Measurements from ENCODE around the gene UBA1.

UBA1 gene

DNA sequence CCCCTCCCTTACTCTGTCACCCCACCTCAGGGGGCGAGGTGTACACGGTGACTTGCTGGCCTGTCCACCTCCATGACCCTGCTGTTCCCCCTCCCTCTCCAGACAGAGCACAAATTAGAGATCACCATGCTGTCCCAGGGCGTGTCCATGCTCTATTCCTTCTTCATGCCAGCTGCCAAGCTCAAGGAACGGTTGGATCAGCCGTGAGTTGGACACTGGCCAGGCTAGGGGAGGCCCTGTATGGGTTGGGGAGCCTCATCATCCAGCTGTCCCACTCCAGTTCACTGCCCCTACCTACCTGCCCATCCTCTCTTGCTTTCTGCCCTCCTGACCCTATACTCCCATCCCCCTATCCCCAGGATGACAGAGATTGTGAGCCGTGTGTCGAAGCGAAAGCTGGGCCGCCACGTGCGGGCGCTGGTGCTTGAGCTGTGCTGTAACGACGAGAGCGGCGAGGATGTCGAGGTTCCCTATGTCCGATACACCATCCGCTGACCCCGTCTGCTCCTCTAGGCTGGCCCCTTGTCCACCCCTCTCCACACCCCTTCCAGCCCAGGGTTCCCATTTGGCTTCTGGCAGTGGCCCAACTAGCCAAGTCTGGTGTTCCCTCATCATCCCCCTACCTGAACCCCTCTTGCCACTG, 20.9 kb downstream of the UBA1 start:
- no peak for DNase-seq

DNA sequence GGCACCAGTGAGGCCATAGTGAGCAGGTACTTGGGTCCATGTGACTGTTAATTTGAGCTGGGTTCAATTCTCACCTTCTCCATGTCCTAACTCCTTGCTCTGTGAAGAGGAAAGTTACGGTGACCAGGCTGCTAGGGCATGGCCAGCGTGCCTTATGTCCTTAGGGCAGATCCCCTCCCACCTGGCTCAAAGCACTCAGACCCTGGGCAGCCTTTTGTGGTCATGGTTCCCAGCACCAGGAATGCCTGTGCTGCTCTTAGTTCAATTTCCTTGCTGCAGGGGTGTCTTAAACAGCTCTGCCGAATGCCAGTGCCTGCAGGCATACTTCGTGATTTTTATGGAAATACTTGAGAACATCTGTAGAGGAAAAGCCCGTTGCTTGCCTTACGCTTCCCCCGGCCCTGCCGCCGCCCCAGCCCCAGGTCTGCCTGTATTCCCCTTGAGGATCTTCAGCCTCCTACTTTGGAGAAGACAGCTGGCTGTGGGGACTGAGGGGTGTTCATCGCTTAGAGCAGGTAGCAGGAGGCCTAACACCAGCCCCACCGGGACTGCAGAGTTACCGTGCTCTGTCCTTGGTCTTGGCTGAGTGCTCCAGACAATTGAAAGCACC, 21.8 kb downstream of the UBA1 start:
- no peak for DNase-seq

DNA sequence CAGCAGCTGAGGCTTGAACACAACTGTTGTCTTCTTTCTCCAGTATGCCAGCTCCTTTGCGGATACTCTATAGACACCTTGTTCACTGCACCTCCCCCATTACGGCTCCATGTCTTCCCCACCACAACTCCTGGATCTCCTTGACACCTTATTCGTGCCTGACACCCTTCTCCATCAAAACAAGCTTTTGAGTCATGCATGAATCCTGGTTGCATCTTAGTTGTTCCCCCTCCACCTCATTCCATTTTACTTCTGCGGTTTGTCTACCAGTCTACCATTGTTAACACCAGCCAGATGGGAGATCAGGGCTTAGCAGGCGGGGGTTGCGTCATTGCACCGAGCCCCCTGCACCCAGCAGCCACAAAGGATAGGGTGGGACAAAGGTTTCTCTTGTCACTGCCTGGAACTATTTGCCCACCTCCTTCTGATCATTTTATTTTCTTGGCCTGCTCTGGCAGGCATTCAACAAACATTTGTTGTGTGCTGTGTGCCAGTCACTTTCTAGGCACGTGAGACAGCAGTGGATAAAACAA, 22.8 kb downstream of the UBA1 start:
- no peak for DNase-seq

DNA sequence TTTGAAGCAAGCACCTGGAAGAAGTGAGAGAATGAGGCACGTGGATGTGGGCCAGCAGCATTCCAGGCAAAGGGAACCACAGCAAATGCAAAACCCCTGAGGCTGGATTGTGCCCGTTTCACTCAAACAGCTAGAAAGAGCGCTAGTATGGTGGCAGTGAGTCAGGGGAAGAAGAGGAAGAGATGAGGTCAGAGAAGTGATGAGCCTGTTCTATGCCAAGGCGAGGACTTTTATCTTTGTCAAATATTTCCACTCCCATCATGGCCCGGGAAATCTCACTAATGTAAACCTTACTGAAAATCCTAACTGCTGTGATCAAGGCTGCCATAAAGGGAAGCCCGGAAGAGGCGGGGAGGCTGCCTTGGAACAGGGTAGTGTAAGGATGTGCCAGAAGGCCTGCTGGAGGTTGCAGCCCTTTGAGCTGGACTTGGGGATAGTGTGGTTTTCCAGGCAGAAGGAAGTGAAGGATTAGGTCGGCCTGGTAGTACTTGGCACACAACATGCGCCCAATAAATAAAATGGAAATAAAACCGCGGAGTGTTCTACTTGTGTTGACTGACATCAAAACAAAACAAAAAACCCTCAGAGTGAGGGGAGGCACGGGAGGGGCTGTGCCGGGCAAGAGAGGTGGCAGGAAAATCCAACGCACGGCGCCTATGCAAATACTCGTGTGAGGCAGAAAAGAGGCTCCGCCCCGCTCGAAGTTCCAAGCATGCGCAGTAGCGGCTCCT, 23.7 kb downstream of the UBA1 start:
- no peak for DNase-seq

DNA sequence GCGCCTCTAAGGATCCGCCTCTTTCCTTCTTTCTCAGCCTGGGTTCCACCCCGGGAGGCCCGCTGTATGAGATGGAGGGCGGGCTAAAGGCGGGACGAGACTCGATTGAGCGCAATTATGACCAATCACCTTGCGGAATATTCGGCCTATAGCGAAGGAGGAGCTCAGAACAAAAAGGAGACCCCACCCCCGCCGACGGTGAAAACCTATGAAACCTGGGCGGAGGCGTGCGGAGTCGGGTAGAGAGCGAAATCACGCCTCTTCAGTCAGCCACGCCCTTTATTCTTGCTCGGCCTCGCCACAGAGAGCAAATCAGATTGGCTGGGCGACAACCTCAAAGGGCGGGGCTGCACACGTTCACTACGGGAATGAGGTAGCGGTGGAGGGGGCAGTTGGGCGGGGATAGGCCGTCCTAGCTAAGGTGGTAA, 24.2 kb downstream of the UBA1 start:
- peak; percentile 83 for DNase-seq

DNA sequence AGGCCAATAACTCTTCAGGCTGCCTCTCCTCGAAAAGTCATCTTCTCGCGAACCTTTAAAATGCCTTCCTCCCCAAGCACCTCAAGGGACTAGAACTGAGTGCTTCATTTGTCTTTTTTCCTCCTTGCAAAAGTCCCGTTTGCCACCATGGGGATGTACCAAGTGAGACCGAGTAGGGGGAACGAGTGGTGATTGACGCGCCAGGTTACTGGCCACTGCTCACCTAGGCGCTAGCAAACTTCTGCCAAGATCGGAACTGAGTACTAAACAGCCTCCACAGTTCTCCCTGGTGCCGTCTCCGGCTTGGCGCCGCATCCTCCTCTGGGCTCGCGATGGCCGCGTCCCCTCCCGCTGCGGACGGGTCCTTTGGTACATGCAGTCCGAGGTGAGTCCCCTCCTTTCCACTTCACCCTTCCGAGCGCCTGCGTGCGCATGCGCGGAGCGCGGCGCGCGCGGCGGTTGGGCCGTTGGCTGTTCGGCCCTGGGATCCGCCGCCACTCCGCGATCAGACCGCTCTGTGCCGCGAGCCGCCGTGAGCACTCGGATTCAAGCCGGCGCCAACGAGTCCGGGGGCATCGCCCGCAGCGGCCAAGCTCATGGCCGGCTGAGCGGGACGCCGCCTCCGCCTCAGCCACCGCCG, 24.8 kb downstream of the UBA1 start, which contains the start of gene CDK16:
Gene CDK16 (plus strand): TSS at position 402 of the 640 bp plus-strand sequence. CDS start 4,877 bp downstream, outside the sequence.
- DNase-seq: peak; percentile 36

DNA sequence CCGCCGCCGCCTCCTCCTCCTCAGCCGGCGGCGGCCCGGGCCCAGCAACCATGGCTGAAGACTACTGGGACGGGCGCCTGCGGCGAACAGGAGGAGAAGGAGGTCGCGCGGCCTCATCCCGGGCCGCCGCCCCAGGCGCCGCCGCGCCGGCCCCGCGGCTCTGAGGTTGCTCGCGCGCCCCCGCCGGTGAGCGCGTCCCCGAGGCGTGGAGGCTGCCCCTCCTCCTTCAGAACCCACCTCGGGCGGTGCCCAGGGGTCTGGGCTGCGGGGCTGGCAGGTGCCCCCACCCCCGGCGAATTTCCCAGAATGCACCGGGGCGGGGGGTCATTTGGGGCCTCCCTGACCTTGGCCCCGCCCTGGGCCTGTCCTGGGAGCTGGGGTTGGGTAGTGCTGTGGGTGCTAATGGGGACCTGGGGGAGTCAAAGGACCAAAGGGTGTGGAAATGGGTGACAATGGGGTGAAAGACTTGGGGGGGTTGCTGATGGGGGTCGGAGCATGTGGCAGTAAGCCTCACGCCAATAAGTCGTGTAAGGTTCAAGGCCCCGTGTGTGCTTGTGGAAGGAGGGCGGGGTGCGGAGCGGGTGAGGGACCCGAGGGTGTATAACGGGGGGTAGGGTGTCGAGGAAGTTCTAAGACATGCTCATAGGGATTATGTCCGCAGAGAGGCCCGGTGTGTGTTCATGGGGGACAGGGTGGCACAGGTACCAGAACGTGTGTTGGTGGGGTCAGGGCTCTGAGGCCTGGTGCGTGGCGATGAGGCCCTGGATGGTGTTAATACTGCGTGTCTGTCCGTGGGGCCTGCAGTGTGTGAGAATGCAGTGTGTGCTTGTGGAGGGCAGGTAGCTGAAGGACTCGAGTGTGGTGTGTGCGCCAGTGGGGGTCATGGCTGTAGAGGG, 25.5 kb downstream of the UBA1 start:
- DNase-seq: no peak

DNA sequence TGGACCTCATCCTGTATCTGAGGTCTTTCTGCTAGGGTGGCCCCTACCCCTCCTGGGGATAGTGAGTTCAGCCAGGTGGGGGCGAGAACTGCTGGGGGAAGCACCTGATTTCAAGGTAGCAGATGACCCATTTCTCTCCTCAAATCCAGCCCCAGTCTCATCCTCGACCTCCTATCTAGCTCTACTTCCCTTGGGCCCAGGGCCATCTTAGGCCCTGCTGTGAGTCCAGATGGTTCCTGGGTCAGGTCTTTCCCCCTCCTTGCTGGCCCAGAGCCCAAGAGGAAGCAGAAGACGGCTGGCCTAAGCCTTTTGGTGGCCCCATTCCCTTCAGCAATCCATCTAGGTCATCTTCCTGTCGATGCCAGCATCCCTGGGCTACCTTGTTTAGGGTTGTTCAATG, 28.1 kb downstream of the UBA1 start:
- DNase-seq: no peak

DNA sequence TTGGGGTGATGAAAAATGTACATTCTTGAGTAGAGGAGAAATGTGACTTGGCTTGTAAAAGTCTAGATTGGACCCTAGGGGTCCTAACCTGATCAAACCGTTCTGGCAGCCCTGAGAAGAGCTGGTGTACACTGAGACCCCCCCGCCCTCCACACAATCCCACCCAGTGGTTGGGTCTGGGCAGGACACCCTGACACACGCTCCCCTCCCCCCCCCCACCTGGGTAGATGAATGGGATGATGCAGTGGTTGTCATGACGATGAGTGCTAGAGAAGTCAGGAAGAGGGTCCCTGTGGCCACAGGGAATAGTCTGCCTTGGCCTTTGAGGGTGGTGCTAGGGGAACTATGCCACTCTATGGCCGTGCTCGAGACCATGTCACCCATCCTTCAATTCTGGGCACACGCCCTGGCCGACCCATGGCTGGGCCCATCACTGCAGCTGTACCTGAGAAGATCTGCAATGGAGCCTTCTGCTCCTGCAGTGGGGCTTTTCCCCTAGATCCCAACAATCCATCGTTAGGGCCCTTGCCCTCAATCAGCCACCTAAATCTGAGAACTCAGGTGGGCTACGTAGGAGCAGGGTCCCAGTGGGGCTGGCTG, 29.2 kb downstream of the UBA1 start:
- no peak for DNase-seq

DNA sequence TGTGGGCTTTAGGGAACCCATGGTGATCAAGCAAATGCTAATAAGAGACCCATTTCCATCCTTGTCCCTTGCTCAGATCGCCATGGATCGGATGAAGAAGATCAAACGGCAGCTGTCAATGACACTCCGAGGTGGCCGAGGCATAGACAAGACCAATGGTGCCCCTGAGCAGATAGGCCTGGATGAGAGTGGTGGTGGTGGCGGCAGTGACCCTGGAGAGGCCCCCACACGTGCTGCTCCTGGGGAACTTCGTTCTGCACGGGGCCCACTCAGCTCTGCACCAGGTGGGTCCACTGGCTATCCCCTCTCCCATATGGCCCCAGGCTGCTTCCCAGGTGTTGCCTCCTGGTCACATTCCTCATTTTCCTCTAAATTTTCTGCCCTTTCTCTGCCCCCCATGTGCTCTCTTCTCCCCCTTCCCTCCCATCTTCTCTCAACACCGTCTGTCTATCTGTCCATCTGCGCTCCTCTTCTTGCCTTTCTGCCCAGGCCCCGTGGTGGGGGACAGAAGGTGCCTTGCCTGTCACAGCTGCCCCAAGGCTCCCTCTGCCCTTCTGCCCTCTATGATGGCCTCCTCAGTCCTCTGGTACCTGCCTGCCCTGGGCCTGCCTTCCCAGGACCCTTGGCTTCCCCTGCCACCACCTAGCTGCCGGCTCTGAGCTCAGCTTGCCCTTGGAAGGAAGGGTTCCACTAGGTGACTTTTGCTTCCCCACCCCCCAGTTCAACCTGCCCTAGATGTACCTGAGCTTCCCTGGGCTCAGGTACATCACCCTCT, 30.0 kb downstream of the UBA1 start:
- no peak for DNase-seq

DNA sequence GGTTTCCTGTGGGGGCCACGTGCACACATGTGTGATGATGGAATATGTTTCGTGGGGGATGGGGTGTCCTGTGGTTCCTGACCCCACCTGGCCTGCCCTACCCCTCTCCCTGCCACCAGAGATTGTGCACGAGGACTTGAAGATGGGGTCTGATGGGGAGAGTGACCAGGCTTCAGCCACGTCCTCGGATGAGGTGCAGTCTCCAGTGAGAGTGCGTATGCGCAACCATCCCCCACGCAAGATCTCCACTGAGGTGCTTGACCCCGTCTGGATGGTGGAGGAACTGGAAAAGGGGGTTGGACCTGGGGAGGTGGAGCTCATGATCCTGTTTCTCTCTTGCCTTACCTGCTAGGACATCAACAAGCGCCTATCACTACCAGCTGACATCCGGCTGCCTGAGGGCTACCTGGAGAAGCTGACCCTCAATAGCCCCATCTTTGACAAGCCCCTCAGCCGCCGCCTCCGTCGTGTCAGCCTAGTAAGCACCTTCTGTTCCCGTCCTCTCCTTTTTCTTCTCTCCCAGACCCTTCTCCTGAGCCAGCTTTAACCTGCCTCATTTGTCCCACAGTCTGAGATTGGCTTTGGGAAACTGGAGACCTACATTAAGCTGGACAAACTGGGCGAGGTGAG, 30.8 kb downstream of the UBA1 start:
- no peak for DNase-seq

DNA sequence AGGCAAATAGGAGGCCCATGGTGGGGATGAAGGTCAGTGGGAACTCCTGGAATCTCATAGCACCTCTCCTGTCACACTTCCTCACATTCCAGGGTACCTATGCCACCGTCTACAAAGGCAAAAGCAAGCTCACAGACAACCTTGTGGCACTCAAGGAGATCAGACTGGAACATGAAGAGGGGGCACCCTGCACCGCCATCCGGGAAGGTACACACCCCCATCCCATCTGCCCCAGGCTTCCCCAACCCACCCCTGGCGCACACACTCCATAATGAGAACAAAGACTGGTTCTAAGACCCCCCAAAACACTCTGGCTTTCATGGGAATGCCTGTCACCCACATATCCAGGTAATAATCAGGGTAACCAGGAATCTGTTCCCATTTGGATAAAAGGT, 31.3 kb downstream of the UBA1 start:
- DNase-seq: no peak

DNA sequence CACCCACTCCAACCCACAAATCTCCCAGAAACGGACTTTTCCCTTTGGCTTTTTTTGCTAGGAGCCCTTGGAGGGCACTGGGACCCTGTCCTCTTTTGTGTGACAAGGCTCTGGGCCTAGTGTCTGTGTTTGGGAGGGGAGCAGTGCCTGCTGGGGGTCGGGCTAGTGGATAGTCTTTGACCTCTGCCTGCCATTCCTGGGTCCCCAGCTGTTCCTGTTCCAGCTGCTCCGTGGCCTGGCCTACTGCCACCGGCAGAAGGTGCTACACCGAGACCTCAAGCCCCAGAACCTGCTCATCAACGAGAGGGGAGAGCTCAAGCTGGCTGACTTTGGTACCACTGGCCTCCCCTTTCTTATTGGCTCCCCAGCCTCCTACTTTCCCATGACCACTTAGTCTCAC, 32.4 kb downstream of the UBA1 start:
- no peak for DNase-seq

DNA sequence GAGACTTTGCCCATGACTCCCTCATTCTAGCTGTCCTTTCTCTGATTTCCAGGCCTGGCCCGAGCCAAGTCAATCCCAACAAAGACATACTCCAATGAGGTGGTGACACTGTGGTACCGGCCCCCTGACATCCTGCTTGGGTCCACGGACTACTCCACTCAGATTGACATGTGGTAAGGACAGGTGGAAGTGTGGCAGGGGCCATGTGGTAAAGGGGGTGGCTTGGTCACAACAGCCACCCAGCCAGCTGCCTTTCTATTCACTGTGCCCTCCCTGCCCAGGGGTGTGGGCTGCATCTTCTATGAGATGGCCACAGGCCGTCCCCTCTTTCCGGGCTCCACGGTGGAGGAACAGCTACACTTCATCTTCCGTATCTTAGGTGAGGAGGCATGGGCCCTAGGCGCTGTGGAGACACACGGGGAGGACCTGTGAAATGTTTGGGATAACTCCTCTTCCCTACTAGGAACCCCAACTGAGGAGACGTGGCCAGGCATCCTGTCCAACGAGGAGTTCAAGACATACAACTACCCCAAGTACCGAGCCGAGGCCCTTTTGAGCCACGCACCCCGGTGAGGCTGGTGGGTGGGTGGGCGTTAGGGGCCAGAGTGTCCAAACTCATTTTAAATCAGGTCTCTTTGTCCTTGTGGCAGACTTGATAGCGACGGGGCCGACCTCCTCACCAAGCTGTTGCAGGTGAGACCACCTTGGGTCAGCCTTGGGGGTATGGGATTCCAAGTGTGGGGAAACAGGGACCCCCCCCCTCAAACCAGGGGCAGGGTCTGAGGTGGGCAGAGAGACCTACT, 33.1 kb downstream of the UBA1 start:
- no peak for DNase-seq

DNA sequence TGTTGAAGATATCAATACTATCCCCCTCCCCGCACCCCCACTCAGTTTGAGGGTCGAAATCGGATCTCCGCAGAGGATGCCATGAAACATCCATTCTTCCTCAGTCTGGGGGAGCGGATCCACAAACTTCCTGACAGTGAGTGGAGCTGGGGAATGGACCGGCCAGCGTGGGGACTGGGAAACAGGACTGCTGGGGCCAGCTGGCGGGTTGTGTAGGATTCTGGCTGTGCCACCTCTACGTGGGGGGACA, 33.6 kb downstream of the UBA1 start:
- no peak for DNase-seq

DNA sequence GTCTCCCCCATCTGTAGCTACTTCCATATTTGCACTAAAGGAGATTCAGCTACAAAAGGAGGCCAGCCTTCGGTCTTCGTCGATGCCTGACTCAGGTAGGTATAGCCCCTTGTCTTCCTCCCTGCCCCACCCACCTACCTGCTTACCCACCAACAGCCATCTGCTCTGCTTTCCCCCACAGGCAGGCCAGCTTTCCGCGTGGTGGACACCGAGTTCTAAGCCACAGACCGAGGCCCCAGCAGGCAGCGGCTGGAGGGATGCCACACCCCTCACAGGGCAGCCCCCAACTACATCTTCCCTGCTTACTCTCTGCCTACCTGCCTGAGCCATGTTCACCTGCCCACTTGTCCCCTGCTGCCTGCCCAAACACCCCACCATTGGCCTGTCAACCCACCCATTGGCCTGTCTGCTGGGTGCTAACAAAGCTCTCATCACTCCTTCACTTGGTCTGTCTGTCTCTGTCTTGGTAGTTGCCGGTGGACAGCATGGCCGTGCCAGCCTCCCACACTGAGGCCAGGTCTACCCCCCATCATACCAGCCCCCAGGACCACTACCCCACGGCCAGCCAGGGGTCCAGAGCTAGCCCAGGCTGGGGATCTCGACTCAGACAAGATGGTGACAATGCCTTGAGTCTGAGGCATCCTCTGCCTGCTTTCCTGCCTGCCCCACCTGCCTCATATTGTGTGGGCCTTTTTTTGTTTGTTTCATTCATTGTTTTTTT, 35.1 kb downstream of the UBA1 start:
- DNase-seq: no peak

DNA sequence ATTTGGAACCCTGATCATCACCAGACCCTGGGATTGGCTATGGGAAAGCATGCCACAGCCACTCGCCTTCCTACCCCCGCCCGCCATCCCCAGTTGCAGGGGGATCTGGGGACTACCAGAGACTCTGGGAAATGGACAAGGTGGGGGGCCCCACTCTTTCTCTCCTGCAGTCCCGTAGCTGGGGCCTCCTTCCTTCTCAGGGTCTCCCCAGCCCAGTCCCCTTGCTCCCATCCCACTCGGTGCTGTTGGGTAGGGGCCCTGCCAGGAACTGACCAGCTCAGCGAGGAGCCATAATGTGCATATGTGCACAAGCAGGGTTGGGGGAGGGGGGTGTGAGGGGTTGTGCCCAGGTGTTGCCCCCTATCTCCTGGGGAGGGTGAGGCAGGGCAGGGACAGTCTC, 35.8 kb downstream of the UBA1 start:
- no peak for DNase-seq

DNA sequence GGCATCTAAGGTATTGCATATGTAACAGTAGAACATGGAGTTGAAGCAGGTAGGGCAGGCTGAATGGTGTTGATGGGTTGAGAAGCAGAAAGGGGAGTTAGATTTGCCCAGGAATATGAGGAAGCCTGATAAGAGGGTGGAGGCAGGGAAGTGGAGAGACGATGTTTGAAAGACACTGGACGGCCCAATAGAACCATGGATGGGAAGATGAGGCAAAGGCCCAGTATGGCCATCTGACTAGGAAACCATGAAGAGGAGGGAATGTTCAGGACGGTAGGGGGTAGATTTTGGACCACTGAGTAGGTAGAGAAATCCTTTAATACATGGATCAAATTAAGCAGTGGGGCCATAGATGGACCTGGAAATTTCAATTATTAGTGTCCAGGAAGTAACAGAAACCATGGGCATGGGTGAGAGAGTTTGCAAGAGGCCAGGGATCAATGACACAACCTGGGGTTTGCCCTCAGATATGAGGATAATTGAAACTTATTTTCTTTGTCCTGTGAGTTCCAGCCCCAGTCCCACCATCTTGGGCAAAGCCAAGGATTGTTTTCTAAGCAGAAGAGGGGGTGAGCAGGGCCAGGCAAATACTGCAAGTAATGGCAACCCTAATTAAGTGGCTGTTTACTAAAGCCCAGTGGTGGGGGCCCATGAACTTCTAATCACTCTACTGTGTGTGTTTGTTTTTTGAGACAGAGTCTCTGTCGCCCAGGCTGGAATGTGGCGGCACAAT, 36.7 kb downstream of the UBA1 start:
- DNase-seq: no peak

DNA sequence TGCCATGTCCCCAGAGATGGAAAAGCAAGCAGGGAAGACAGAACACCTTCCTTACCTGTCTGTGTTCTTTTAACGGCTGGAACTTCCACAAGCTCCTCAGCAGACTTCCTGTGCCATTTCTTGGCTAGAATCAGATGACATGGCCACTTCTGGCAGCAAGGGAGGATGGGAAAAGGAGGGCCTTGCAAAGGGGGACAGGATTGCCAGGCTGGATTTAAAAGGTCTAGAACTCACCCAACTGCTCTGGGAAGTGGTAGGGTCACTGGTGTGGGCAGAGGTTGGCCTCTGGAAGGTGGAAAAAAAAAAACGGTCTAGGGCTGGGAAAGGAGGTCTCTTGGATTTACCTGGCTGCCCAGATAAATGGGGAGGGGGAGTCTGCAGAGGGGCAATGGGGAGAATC, 37.5 kb downstream of the UBA1 start:
- no peak for DNase-seq
